ENCODE measurements around the gene ASB2.

DNA sequence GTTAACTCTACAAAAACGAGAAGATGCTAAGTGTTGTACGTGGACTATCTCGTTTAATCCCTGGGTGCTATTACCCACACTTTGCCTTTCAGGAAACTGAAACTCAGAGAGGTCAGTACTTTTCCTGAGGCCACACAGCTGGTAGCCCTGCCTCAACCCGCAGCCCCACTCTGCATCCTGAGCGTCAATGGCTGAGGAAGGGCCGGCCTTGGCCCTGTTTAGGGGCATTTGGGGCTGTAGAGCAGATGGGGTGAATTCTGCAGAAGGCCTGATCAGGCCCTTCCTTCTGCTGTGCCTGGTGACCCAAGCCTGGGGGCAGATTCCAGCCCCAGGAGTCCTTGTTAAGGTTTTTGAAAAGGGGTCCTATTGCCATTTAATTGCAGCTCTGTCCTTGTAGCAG, 17.0 kb upstream of the ASB2 start:
- TF ChIP-seq REST (IDR thresholded peaks at IDR 0.05; ENCODE audit: insufficient read depth in 1 of 2, low read depth in 2 of 2, low read length in 2 of 2): no peak
- TF ChIP-seq SIN3A (IDR thresholded peaks at IDR 0.05; ENCODE audit: borderline replicate concordance, insufficient read depth, low read length): no peak

All from PFSK-1 (cell line).